RPMI8226 (cell line): ENCODE measurements around the gene GARNL3.

Experiments used
- DNase-seq: peaks from one replicate; pipeline ENCODE4 v3.0.0-alpha.2; 2015

Gene GARNL3

GRCh38 chr9:127389381-127390247 is 125.0 kb downstream of the GARNL3 start:
- DNase-seq: no peak

DNA sequence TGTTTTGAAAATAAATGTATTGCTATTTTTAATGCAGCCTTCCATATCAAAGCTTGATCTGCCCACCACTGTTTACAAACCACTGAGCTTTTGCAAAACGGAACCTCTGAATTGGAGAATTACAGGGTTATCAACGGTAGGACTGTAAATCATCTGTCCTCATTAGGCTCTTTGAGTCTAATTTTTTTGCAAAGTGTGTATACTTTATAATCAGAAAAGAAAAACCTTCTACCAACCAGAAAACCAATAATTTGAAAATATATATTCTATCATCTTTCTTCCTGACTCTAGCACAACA is 125.6 kb downstream of the GARNL3 start:
- no peak for DNase-seq

DNA sequence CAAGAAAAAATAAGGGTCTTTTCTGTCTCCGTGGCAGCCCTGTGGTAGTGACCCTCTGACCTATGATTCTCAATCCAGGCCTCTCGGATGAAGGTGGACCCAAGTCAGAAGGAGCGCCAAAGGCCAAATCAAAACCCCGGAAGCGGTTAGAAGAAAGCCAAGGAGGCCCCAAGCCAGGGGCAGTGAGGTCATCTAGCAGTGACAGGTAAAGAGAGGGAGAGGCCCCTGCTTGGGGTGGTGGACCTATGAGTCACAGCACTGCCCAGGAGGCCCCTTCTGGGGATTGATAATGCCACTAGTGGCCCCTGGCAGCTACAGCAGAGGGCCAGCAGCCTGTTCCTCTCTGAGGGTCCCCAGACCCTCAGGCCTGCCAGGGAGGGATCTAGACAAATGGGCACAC is 126.0 kb downstream of the GARNL3 start:
- DNase-seq: no peak

- no peak for DNase-seq
Observed at GRCh38 chr9:127392166-127392565, 127.6 kb downstream of the GARNL3 start.

GRCh38 chr9:127392976-127393375 is 128.4 kb downstream of the GARNL3 start:
- no peak for DNase-seq

DNA sequence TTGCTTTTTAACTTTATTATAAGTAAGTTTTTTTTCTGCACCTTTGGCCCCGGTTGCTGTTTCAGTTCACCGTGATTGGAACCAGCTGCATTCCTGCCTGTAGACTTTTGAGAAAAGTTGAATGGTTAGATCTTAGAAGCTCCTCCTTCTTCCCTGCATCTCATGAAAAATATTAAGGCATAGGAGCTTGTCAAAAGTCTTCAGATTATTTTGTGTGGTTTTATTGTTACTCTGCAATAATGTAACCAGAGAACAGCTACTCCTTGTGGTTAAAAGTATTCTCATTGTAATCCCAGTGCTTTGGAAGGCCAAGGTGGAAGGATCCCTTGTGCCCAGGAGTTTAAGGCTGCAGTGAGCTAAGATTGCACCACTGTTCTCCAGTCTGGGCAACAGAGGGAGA is 129.1 kb downstream of the GARNL3 start:
- no peak for DNase-seq

- DNase-seq: no peak
Observed at GRCh38 chr9:127395497-127396252, 131.1 kb downstream of the GARNL3 start.

GRCh38 chr9:127396253-127396807 is 131.8 kb downstream of the GARNL3 start:
- no peak for DNase-seq

GRCh38 chr9:127396808-127397645 is 132.5 kb downstream of the GARNL3 start, which contains the start of gene SLC2A8:
SLC2A8 (plus strand) TSS chr9:127397169; CDS start chr9:127397231, 62 bp downstream.
- peak; percentile 100 for DNase-seq

DNA sequence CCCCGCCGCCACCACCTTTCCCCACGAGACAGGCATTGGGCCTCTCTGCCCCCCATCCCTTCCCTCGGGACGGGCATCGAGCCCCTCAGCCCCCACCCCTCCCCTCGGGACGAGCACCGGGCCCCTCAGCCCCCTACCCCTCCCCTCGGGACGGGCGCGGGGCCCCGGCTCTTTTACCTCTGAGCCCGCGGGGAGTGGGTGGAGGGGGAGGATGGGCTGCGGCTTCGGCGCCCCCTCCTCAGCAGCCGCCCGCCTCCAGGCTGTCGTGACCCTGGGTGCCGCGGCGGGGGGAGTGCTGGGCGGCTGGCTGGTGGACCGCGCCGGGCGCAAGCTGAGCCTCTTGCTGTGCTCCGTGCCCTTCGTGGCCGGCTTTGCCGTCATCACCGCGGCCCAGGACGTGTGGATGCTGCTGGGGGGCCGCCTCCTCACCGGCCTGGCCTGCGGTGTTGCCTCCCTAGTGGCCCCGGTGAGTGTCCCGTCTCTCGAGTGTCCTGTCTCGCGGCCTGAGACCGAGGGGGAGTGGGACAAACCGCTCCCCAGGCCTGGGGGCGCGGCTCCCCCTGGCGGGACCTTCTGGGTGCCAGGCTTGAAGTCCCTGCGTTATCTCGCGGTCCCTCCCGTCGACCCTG is 133.2 kb downstream of the GARNL3 start:
- peak; percentile 59 for DNase-seq

DNA sequence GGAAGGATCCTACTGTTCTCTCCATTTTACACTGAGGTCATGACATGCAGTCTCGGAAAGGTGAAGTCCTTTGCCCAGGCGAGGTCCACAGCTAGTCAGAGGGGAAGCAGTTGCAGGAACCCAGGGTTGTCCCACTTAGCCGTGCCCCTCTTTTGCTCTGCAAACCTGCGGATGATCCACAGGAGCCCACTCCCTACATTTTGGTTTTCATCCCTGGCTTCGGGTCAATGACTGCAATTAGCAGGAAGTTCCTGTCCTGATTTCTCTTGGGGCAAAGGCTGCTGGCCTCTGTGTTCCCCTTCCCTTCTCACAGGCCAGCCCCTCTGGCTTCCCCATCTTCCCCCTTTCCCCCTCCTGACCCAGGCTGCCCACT is 133.7 kb downstream of the GARNL3 start:
- DNase-seq: no peak

DNA sequence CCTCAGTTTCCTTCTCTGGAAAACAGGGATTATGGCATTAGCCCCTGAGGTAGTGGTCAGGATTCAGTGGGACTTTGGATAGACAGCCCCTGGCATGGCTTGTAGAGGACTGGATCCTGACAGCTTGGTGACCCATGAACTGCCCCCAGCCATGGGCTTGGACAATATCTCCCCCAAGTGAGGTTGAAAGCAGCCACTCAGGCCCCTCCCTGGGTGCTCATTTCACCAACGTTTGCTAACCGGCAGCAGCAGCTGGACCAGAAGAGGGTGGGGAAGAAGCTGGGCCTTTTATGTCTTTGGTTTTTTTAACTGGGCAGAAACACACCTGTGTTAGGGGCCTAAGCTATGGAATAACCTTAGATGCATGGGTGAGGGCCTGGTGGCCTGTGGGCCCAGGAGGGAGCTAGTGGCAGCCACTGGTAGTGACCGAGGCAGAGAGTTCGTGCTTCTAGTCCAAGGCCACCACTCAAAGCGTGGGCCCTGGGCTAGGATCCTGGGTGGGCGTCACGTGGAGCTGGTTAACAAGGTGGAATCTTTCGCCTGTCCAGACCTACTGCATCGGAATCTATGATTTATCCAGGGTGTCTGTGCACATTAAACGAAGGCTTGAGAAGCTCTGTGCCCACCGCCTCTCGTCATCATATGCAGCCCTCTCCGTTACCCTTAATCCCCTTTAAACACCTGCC is 134.3 kb downstream of the GARNL3 start:
- no peak for DNase-seq

- no peak for DNase-seq
Observed at GRCh38 chr9:127399736-127400269, 135.2 kb downstream of the GARNL3 start.

GRCh38 chr9:127402401-127403090 is 138.0 kb downstream of the GARNL3 start:
- no peak for DNase-seq

DNA sequence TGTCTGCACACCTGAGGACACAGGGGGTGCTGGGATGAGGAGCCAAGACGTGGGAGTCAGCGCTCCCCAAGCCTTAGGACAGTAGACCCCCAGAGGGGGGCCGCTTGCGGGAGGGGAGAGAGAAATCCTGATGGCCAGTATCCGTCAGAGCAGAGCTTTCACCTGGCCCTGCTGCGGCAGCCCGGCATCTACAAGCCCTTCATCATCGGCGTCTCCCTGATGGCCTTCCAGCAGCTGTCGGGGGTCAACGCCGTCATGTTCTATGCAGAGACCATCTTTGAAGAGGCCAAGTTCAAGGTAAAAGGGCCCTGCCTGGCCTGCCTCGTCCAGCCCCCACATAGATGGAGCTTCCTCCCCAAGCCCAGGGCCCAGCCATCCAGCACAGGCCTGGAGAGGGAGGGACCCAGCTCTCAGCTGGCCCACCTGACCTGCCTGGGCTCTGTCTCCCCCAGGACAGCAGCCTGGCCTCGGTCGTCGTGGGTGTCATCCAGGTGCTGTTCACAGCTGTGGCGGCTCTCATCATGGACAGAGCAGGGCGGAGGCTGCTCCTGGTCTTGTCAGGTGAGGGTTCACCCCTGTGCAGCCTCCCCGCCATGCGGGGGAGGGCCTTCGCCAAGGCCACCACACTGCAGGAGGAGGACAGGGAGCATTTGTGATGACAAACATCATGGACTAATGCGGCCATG is 139.1 kb downstream of the GARNL3 start:
- DNase-seq: no peak

DNA sequence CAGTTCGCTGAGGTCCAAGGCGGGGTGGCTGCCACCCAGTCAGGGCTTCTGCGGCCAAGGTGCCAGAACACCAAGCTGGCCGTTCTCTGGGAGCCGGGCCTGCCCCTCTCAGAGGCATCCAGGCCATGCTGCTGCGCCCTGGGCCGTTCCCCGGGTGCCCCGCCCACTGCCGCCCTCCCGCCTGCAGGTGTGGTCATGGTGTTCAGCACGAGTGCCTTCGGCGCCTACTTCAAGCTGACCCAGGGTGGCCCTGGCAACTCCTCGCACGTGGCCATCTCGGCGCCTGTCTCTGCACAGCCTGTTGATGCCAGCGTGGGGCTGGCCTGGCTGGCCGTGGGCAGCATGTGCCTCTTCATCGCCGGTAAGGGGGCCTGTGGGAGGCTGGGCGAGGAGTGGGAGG is 140.1 kb downstream of the GARNL3 start:
- DNase-seq: no peak

GRCh38 chr9:127405344-127406125 is 141.0 kb downstream of the GARNL3 start:
- DNase-seq: no peak

- DNase-seq: no peak
Observed at GRCh38 chr9:127406799-127407491, 142.4 kb downstream of the GARNL3 start.

GRCh38 chr9:127407492-127407843 is 142.9 kb downstream of the GARNL3 start:
- DNase-seq: no peak
